ENCODE data around the gene SLCO2A1.

Gene SLCO2A1

GRCh38 chr3:133940536-133940935 lies 89.2 kb downstream of the SLCO2A1 start:
- Histone ChIP-seq H3K4me3 (ENCODE audit: low read length) (no peak overlapping the region), H3K9me3 (ENCODE audit: control insufficient read depth, insufficient read depth, low read length) (no peaks in the 10 kb centered on the region), H3K36me3 (ENCODE audit: control insufficient read depth, insufficient read depth, low read length) (no peaks in the 10 kb centered on the region), H3K27me3 (ENCODE audit: control insufficient read depth, insufficient read depth, low read length) (no peaks in the 10 kb centered on the region), H3K4me1 (ENCODE audit: control insufficient read depth, insufficient read depth, low read length) (no peaks in the 10 kb centered on the region), H3K27ac (ENCODE audit: low read length) (no peak overlapping the region)
- WGBS (ENCODE audit: insufficient coverage, insufficient read length), result no CpG with 5 or more reads among the region's 10 CpGs
- no peak for DNase-seq (ENCODE audit: low read depth, low spot score)

- WGBS (ENCODE audit: insufficient coverage, insufficient read length), result no CpG with 5 or more reads among the region's 1 CpG
- no peaks in the 10 kb centered on the region for H3K27me3 ChIP-seq (ENCODE audit: control insufficient read depth, insufficient read depth, low read length)
- no peak for DNase-seq (ENCODE audit: low read depth, low spot score)
- no peaks in the 10 kb centered on the region for H3K9me3 ChIP-seq (ENCODE audit: control insufficient read depth, insufficient read depth, low read length)
- H3K36me3 ChIP-seq (ENCODE audit: control insufficient read depth, insufficient read depth, low read length), result no peaks in the 10 kb centered on the region
- H3K27ac ChIP-seq (ENCODE audit: low read length), result no peak overlapping the region
- H3K4me1 ChIP-seq (ENCODE audit: control insufficient read depth, insufficient read depth, low read length), result no peaks in the 10 kb centered on the region
- H3K4me3 ChIP-seq (ENCODE audit: low read length), result no peak overlapping the region
These were observed 90.3 kb downstream of the SLCO2A1 start for GRCh38 chr3:133939463-133939835.

- Histone ChIP-seq H3K4me1 (ENCODE audit: control insufficient read depth, insufficient read depth, low read length) (no peaks in the 10 kb centered on the region), H3K27ac (ENCODE audit: low read length) (no peak overlapping the region), H3K4me3 (ENCODE audit: low read length) (no peak overlapping the region), H3K36me3 (ENCODE audit: control insufficient read depth, insufficient read depth, low read length) (no peaks in the 10 kb centered on the region), H3K9me3 (ENCODE audit: control insufficient read depth, insufficient read depth, low read length) (no peaks in the 10 kb centered on the region), H3K27me3 (ENCODE audit: control insufficient read depth, insufficient read depth, low read length) (no peaks in the 10 kb centered on the region)
- no peak for DNase-seq (ENCODE audit: low read depth, low spot score)
- no CpG with 5 or more reads among the region's 2 CpGs for WGBS (ENCODE audit: insufficient coverage, insufficient read length)
These were observed 90.8 kb downstream of the SLCO2A1 start for GRCh38 chr3:133938770-133939462.

GRCh38 chr3:133937756-133938601 lies 91.7 kb downstream of the SLCO2A1 start:
- Histone ChIP-seq H3K4me3 (ENCODE audit: low read length) (no peak overlapping the region), H3K4me1 (ENCODE audit: control insufficient read depth, insufficient read depth, low read length) (no peaks in the 10 kb centered on the region), H3K36me3 (ENCODE audit: control insufficient read depth, insufficient read depth, low read length) (no peaks in the 10 kb centered on the region), H3K27ac (ENCODE audit: low read length) (no peak overlapping the region), H3K27me3 (ENCODE audit: control insufficient read depth, insufficient read depth, low read length) (no peaks in the 10 kb centered on the region), H3K9me3 (ENCODE audit: control insufficient read depth, insufficient read depth, low read length) (no peaks in the 10 kb centered on the region)
- no CpG with 5 or more reads among the region's 10 CpGs for WGBS (ENCODE audit: insufficient coverage, insufficient read length)
- DNase-seq (ENCODE audit: low read depth, low spot score), result no peak

GRCh38 chr3:133937061-133937686 lies 92.6 kb downstream of the SLCO2A1 start:
- no CpG with 5 or more reads among the region's 8 CpGs for WGBS (ENCODE audit: insufficient coverage, insufficient read length)
- Histone ChIP-seq H3K36me3 (ENCODE audit: control insufficient read depth, insufficient read depth, low read length) (no peaks in the 10 kb centered on the region), H3K9me3 (ENCODE audit: control insufficient read depth, insufficient read depth, low read length) (no peaks in the 10 kb centered on the region), H3K27ac (ENCODE audit: low read length) (no peak overlapping the region), H3K4me1 (ENCODE audit: control insufficient read depth, insufficient read depth, low read length) (no peaks in the 10 kb centered on the region), H3K4me3 (ENCODE audit: low read length) (no peak overlapping the region), H3K27me3 (ENCODE audit: control insufficient read depth, insufficient read depth, low read length) (no peaks in the 10 kb centered on the region)
- no peak for DNase-seq (ENCODE audit: low read depth, low spot score)

- no peaks in the 10 kb centered on the region for H3K36me3 ChIP-seq (ENCODE audit: control insufficient read depth, insufficient read depth, low read length)
- H3K27ac ChIP-seq (ENCODE audit: low read length), result no peak overlapping the region
- H3K9me3 ChIP-seq (ENCODE audit: control insufficient read depth, insufficient read depth, low read length), result no peaks in the 10 kb centered on the region
- H3K4me1 ChIP-seq (ENCODE audit: control insufficient read depth, insufficient read depth, low read length), result no peaks in the 10 kb centered on the region
- H3K27me3 ChIP-seq (ENCODE audit: control insufficient read depth, insufficient read depth, low read length), result no peaks in the 10 kb centered on the region
- DNase-seq (ENCODE audit: low read depth, low spot score), result no peak
- WGBS (ENCODE audit: insufficient coverage, insufficient read length), result no CpG with 5 or more reads among the region's 13 CpGs
- no peak overlapping the region for H3K4me3 ChIP-seq (ENCODE audit: low read length)
These were observed 93.6 kb downstream of the SLCO2A1 start for GRCh38 chr3:133935843-133936769.

- DNase-seq (ENCODE audit: low read depth, low spot score), result no peak
- no CpG with 5 or more reads among the region's 11 CpGs for WGBS (ENCODE audit: insufficient coverage, insufficient read length)
- no peaks in the 10 kb centered on the region for H3K4me1 ChIP-seq (ENCODE audit: control insufficient read depth, insufficient read depth, low read length)
- no peak overlapping the region for H3K27ac ChIP-seq (ENCODE audit: low read length)
- no peaks in the 10 kb centered on the region for H3K9me3 ChIP-seq (ENCODE audit: control insufficient read depth, insufficient read depth, low read length)
- no peak overlapping the region for H3K4me3 ChIP-seq (ENCODE audit: low read length)
- H3K36me3 ChIP-seq (ENCODE audit: control insufficient read depth, insufficient read depth, low read length), result no peaks in the 10 kb centered on the region
- H3K27me3 ChIP-seq (ENCODE audit: control insufficient read depth, insufficient read depth, low read length), result no peaks in the 10 kb centered on the region
These were observed 94.5 kb downstream of the SLCO2A1 start for GRCh38 chr3:133934996-133935842.

- no peaks in the 10 kb centered on the region for H3K9me3 ChIP-seq (ENCODE audit: control insufficient read depth, insufficient read depth, low read length)
- no peaks in the 10 kb centered on the region for H3K4me1 ChIP-seq (ENCODE audit: control insufficient read depth, insufficient read depth, low read length)
- DNase-seq (ENCODE audit: low read depth, low spot score), result no peak
- no CpG with 5 or more reads among the region's 10 CpGs for WGBS (ENCODE audit: insufficient coverage, insufficient read length)
- H3K4me3 ChIP-seq (ENCODE audit: low read length), result no peak overlapping the region
- H3K36me3 ChIP-seq (ENCODE audit: control insufficient read depth, insufficient read depth, low read length), result no peaks in the 10 kb centered on the region
- H3K27ac ChIP-seq (ENCODE audit: low read length), result no peak overlapping the region
- no peaks in the 10 kb centered on the region for H3K27me3 ChIP-seq (ENCODE audit: control insufficient read depth, insufficient read depth, low read length)
These were observed 95.4 kb downstream of the SLCO2A1 start for GRCh38 chr3:133934073-133934970.

All from iPS DF 6.9 (cell line).